Liver (tissue), 9 donors: ENCODE measurements around the gene UBXN6. TPM values are rescaled to one million over a fixed set of nuclear protein-coding genes. Genes with fewer than 3 reads are reported as not detected.

Experiments used
- DNase-seq: peaks from one replicate; pipeline ENCODE4 v3.0.0-alpha.2; 2017; ENCODE audit warnings: low spot score
- H3K27ac ChIP-seq, 2 donors: one replicate each; pipeline ENCODE4 v1.7.0; 2013; ENCODE audit warnings: inconsistent platforms in 2 of 2, low read length in 2 of 2, control low read depth in 1 of 2, low read depth in 1 of 2, mild to moderate bottlenecking in 1 of 2
- H3K27me3 ChIP-seq, 4 donors: one replicate each; pipeline versions ENCODE4 v1.6.1 to v1.7.0; 2013; ENCODE audit warnings: low read length in 3 of 4, inconsistent platforms in 1 of 4, mild to moderate bottlenecking in 1 of 4, moderate library complexity in 1 of 4; ENCODE audit not compliant: control insufficient read depth in 4 of 4, insufficient read depth in 4 of 4
- H3K36me3 ChIP-seq, 4 donors: one replicate each; pipeline versions ENCODE4 v1.6.1 to v1.7.0; 2013; ENCODE audit warnings: low read length in 3 of 4, mild to moderate bottlenecking in 3 of 4, low read depth in 1 of 4, moderate library complexity in 1 of 4; ENCODE audit not compliant: control insufficient read depth in 4 of 4, insufficient read depth in 3 of 4
- H3K4me1 ChIP-seq, 4 donors: one replicate each; pipeline versions ENCODE4 v1.6.1 to v1.7.0; 2013; ENCODE audit warnings: low read length in 3 of 4, mild to moderate bottlenecking in 3 of 4, moderate library complexity in 1 of 4; ENCODE audit not compliant: control insufficient read depth in 4 of 4, insufficient read depth in 4 of 4
- H3K4me3 ChIP-seq, 3 donors: one replicate each; pipeline versions ENCODE4 v1.6.1 to v1.7.0; 2013; ENCODE audit warnings: low read length in 3 of 3, control low read depth in 1 of 3, low read depth in 1 of 3, mild to moderate bottlenecking in 1 of 3
- H3K9ac ChIP-seq, 2 donors: one replicate each; pipeline ENCODE4 v1.7.0; 2013; ENCODE audit warnings: low read length in 2 of 2, mild to moderate bottlenecking in 2 of 2, moderate library complexity in 2 of 2, control low read depth in 1 of 2, low read depth in 1 of 2
- H3K9me3 ChIP-seq, 4 donors: one replicate each; pipeline versions ENCODE4 v1.6.1 to v1.7.0; 2013; ENCODE audit warnings: low read length in 3 of 4; ENCODE audit not compliant: control insufficient read depth in 4 of 4
- EGR1 ChIP-seq, 2 donors: IDR thresholded peaks; 2 replicates each; pipeline ENCODE4 v1.6.1; 2016 to 2018; ENCODE audit warnings: antibody characterized with exemption in 2 of 2, low read depth in 2 of 2
- FOXA1 ChIP-seq: IDR thresholded peaks from 2 replicates; pipeline ENCODE4 v1.6.1; 2016; ENCODE audit warnings: antibody characterized with exemption
- FOXA2 ChIP-seq: IDR thresholded peaks from 2 replicates; pipeline ENCODE4 v1.6.1; 2016; ENCODE audit warnings: antibody characterized with exemption
- GABPA ChIP-seq, 2 donors: IDR thresholded peaks in 1 of 2; conservative IDR thresholded peaks in 1 of 2; 2 replicates each; pipeline ENCODE4 v1.6.1; 2016; ENCODE audit warnings: antibody characterized with exemption in 2 of 2, mild to moderate bottlenecking in 1 of 2, moderate library complexity in 1 of 2
- HNF4A ChIP-seq, 2 donors: conservative IDR thresholded peaks; 2 replicates each; pipeline ENCODE4 v1.6.1; 2016; ENCODE audit warnings: antibody characterized with exemption in 2 of 2, mild to moderate bottlenecking in 2 of 2
- HNF4G ChIP-seq: IDR thresholded peaks from 2 replicates; pipeline ENCODE4 v1.6.1; 2016; ENCODE audit warnings: antibody characterized with exemption
- JUND ChIP-seq, 2 donors: IDR thresholded peaks; 2 replicates each; pipeline ENCODE4 v1.6.1; 2016; ENCODE audit warnings: antibody characterized with exemption in 2 of 2
- NR2F2 ChIP-seq: IDR thresholded peaks from 2 replicates; pipeline ENCODE4 v1.6.1; 2016; ENCODE audit warnings: antibody characterized with exemption
- RAD21 ChIP-seq, 2 donors: IDR thresholded peaks; 2 replicates each; pipeline ENCODE4 v1.6.1; 2016; ENCODE audit warnings: antibody characterized with exemption in 2 of 2, mild to moderate bottlenecking in 2 of 2
- RXRA ChIP-seq, 2 donors: IDR thresholded peaks; 2 replicates each; pipeline ENCODE4 v1.6.1; 2017 to 2018; ENCODE audit warnings: antibody characterized with exemption in 2 of 2, mild to moderate bottlenecking in 1 of 2
- SP1 ChIP-seq: IDR thresholded peaks from 2 replicates; pipeline ENCODE4 v1.6.1; 2018; ENCODE audit warnings: antibody characterized with exemption, mild to moderate bottlenecking
- TAF1 ChIP-seq: conservative IDR thresholded peaks from 2 replicates; pipeline ENCODE4 v1.6.1; 2016; ENCODE audit warnings: antibody characterized with exemption, mild to moderate bottlenecking
- YY1 ChIP-seq: IDR thresholded peaks from 2 replicates; pipeline ENCODE4 v1.6.1; 2016; ENCODE audit warnings: antibody characterized with exemption, mild to moderate bottlenecking
- WGBS: extraction: QIAGEN DNeasy Blood & Tissue Kit; methylation state at CpG from one replicate; pipeline ENCODE4 v1.1.7; 2013; 5-methylcytosine and 5-hydroxymethylcytosine counted together
- polyA plus RNA-seq, 2 donors: library from polyadenylated mRNA; stranded (reverse) in 1 of 2; unstranded in 1 of 2; fragments of 200-250 nt in 1 of 2; fragments of >200 nt in 1 of 2; fragmentation: Nextera tagmentation in 1 of 2; extraction: Ambion mirVana in 1 of 2; gene quantifications; one replicate each; pipeline versions ENCODE4 v1.2.1 to v1.2.3, GENCODE V29; 2013 to 2015
- total RNA-seq, 2 donors: library from RNA; depleted of rRNA; stranded (reverse); fragments of >200 nt; gene quantifications; one replicate each; pipeline ENCODE4 v1.2.3, GENCODE V29; 2014
- TF ChIP-seq, protein P1 (sequence below): IDR thresholded peaks from 2 replicates; pipeline ENCODE4 v1.6.1; 2016; ENCODE audit warnings: antibody characterized with exemption
- TF ChIP-seq, protein P2 (sequence below): fragments of 150-350 bp; IDR thresholded peaks from 2 replicates; pipeline ENCODE4 v1.5.1; 2017; ENCODE audit warnings: improper control_type of control experiment, low read depth, low read length; ENCODE audit not compliant: missing input control
- TF ChIP-seq, protein P3 (sequence below): IDR thresholded peaks from 2 replicates; pipeline ENCODE4 v1.6.1; 2016; ENCODE audit warnings: antibody characterized with exemption
- TF ChIP-seq, protein P4 (sequence below): IDR thresholded peaks from 2 replicates; pipeline ENCODE4 v1.6.1; 2016; ENCODE audit warnings: antibody characterized with exemption
- TF ChIP-seq, protein P5 (sequence below): IDR thresholded peaks from 2 replicates; pipeline ENCODE4 v1.6.1; 2016; ENCODE audit warnings: antibody characterized with exemption, mild to moderate bottlenecking
- donor health status: healthy.
- donor health status: healthy.
- donor health status: healthy.
- donor health status: healthy.
- donor health status: healthy.

The UBXN6 gene
- total and polyA plus RNA-seq, 4 donors: 33.0 to 92.3 (median 54.0) TPM

DNA sequence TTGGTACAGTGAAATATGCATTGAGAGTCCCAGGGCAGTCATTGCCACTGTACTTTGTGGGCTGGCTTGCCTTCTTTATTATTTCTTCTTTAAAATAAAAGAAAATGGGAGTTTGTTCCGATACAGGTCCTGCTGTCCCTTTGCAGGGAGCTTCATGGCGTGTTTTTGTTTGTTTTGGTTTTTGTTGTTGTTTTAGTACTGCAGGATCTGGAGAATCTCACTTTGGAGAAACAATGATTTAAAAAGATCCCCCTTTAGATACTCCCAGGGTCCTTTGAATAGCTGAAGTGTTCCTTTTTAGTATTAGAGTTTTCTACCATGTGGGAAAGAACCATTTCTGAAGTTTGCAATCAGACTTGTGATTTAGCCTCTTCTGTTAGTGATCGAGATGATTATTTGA, 44.0 kb downstream of the UBXN6 start:
- H3K9me3 ChIP-seq: no peaks in the 10 kb centered on the region
- TF ChIP-seq JUND (IDR thresholded peaks at IDR 0.05): no peak
- no peak for TF ChIP-seq GABPA (IDR thresholded peaks at IDR 0.05 in 1 of 2, conservative IDR thresholded peaks at IDR 0.05 in 1 of 2)
- TF ChIP-seq HNF4A (conservative IDR thresholded peaks at IDR 0.05): no peak
- TF ChIP-seq TAF1: no peak
- no peak for TF ChIP-seq FOXA1
- TF ChIP-seq, protein P1, sequence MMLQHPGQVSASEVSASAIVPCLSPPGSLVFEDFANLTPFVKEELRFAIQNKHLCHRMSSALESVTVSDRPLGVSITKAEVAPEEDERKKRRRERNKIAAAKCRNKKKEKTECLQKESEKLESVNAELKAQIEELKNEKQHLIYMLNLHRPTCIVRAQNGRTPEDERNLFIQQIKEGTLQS: no peak
- no peak for TF ChIP-seq RXRA (IDR thresholded peaks at IDR 0.05)
- TF ChIP-seq FOXA2: no peak
- no peak for TF ChIP-seq EGR1 (IDR thresholded peaks at IDR 0.05; ENCODE audit: low read depth in 2 of 2)
- no peak for TF ChIP-seq NR2F2
- TF ChIP-seq RAD21 (IDR thresholded peaks at IDR 0.05): no peak
- TF ChIP-seq, protein P2, sequence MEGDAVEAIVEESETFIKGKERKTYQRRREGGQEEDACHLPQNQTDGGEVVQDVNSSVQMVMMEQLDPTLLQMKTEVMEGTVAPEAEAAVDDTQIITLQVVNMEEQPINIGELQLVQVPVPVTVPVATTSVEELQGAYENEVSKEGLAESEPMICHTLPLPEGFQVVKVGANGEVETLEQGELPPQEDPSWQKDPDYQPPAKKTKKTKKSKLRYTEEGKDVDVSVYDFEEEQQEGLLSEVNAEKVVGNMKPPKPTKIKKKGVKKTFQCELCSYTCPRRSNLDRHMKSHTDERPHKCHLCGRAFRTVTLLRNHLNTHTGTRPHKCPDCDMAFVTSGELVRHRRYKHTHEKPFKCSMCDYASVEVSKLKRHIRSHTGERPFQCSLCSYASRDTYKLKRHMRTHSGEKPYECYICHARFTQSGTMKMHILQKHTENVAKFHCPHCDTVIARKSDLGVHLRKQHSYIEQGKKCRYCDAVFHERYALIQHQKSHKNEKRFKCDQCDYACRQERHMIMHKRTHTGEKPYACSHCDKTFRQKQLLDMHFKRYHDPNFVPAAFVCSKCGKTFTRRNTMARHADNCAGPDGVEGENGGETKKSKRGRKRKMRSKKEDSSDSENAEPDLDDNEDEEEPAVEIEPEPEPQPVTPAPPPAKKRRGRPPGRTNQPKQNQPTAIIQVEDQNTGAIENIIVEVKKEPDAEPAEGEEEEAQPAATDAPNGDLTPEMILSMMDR: no peak
- TF ChIP-seq, protein P3, sequence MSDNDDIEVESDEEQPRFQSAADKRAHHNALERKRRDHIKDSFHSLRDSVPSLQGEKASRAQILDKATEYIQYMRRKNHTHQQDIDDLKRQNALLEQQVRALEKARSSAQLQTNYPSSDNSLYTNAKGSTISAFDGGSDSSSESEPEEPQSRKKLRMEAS: no peak
- TF ChIP-seq SP1: no peak
- WGBS: 97% methylated on average over 3 of the region's 3 CpGs
- H3K4me3 ChIP-seq: no peak overlapping the region
- H3K27ac ChIP-seq: no peak overlapping the region
- no peak for DNase-seq
- H3K9ac ChIP-seq: no peak overlapping the region
- H3K4me1 ChIP-seq: peaks cover 0 to 12% (median 1%) of the 10 kb centered on the region in 4 donors
- H3K27me3 ChIP-seq: no peaks in the 10 kb centered on the region
- H3K36me3 ChIP-seq: peaks cover 0 to 6% (median 1%) of the 10 kb centered on the region in 4 donors

DNA sequence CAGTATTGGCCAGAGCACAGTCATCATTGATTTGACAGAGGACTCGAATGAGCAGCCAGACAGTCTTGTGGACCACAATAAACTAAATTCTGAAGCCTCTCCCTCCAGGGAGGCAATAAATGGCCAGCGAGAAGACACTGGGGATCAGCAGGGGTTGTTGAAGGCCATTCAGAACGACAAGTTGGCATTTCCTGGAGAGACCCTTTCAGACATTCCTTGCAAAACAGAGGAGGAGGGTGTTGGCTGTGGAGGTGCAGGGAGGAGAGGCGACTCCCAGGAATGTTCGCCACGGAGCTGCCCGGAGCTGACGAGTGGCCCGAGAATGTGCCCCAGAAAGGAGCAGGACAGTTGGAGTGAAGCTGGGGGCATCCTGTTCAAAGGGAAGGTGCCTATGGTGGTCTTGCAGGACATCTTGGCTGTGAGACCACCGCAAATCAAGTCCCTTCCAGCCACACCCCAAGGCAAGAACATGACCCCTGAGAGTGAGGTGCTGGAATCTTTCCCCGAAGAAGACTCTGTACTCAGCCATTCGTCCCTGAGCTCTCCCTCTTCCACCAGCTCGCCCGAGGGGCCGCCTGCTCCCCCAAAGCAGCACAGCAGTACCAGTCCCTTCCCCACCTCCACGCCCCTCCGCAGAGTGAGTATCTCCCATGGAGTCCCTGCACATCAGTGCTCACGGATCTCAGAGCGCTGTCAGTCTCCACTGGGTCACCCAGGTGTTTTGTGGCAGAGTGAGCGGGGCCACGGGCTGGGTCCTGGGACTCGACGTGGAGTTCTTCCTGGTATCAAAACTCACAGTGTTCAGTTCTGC, 48.3 kb downstream of the UBXN6 start:
- WGBS: 95% methylated on average over 23 of the region's 23 CpGs
- Histone ChIP-seq H3K9ac (no peak overlapping the region), H3K4me1 (no peaks in the 10 kb centered on the region), H3K27me3 (no peaks in the 10 kb centered on the region), H3K27ac (no peak overlapping the region), H3K4me3 (no peak overlapping the region), H3K36me3 (peaks cover 0 to 6% (median 1%) of the 10 kb centered on the region in 4 donors), H3K9me3 (no peaks in the 10 kb centered on the region)
- TF ChIP-seq YY1 (no peak), EGR1 (IDR thresholded peaks at IDR 0.05; ENCODE audit: low read depth in 2 of 2) (no peak), RAD21 (IDR thresholded peaks at IDR 0.05) (no peak), SP1 (no peak), RXRA (IDR thresholded peaks at IDR 0.05) (no peak), NR2F2 (no peak), FOXA1 (no peak), HNF4G (no peak), JUND (IDR thresholded peaks at IDR 0.05) (no peak), TAF1 (no peak), FOXA2 (no peak)
- TF ChIP-seq, protein P4, sequence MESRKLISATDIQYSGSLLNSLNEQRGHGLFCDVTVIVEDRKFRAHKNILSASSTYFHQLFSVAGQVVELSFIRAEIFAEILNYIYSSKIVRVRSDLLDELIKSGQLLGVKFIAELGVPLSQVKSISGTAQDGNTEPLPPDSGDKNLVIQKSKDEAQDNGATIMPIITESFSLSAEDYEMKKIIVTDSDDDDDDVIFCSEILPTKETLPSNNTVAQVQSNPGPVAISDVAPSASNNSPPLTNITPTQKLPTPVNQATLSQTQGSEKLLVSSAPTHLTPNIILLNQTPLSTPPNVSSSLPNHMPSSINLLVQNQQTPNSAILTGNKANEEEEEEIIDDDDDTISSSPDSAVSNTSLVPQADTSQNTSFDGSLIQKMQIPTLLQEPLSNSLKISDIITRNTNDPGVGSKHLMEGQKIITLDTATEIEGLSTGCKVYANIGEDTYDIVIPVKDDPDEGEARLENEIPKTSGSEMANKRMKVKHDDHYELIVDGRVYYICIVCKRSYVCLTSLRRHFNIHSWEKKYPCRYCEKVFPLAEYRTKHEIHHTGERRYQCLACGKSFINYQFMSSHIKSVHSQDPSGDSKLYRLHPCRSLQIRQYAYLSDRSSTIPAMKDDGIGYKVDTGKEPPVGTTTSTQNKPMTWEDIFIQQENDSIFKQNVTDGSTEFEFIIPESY: no peak
- TF ChIP-seq, protein P2: no peak
- TF ChIP-seq, protein P3: no peak
- TF ChIP-seq, protein P5, sequence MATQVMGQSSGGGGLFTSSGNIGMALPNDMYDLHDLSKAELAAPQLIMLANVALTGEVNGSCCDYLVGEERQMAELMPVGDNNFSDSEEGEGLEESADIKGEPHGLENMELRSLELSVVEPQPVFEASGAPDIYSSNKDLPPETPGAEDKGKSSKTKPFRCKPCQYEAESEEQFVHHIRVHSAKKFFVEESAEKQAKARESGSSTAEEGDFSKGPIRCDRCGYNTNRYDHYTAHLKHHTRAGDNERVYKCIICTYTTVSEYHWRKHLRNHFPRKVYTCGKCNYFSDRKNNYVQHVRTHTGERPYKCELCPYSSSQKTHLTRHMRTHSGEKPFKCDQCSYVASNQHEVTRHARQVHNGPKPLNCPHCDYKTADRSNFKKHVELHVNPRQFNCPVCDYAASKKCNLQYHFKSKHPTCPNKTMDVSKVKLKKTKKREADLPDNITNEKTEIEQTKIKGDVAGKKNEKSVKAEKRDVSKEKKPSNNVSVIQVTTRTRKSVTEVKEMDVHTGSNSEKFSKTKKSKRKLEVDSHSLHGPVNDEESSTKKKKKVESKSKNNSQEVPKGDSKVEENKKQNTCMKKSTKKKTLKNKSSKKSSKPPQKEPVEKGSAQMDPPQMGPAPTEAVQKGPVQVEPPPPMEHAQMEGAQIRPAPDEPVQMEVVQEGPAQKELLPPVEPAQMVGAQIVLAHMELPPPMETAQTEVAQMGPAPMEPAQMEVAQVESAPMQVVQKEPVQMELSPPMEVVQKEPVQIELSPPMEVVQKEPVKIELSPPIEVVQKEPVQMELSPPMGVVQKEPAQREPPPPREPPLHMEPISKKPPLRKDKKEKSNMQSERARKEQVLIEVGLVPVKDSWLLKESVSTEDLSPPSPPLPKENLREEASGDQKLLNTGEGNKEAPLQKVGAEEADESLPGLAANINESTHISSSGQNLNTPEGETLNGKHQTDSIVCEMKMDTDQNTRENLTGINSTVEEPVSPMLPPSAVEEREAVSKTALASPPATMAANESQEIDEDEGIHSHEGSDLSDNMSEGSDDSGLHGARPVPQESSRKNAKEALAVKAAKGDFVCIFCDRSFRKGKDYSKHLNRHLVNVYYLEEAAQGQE: no peak
- TF ChIP-seq, protein P1: no peak
- DNase-seq: no peak
